Keratinocyte (primary cell): ENCODE results near the gene IRX5. TPM values are rescaled to one million over a fixed set of nuclear protein-coding genes. Genes with fewer than 3 reads are reported as not detected.

Experiments used
- DNase-seq: peaks from one replicate; pipeline ENCODE4 v3.0.0-alpha.2; 2011; ENCODE audit warnings: low read depth, missing footprints, low spot score
- FAIRE-seq: peaks from 2 replicates; lab custom pipeline; 2011; peaks lifted over from hg19 to GRCh38; lab: Jason Lieb, UNC
- H2AFZ ChIP-seq: 2 replicates; pipeline ENCODE4 v1.6.0; 2012; ENCODE audit warnings: low read length, control low read depth, inconsistent platforms; ENCODE audit not compliant: control insufficient read depth
- H3K27ac ChIP-seq: 2 replicates; pipeline ENCODE4 v1.5.1; 2011; ENCODE audit warnings: low read length; ENCODE audit not compliant: control insufficient read depth, insufficient read depth
- H3K27me3 ChIP-seq: 3 replicates; pipeline ENCODE4 v1.6.0; 2011; ENCODE audit warnings: low read length; ENCODE audit not compliant: control insufficient read depth, insufficient read depth; ENCODE audit errors: extremely low read depth
- H3K36me3 ChIP-seq, 2 experiments: 2 replicates in 1 of 2; 3 replicates in 1 of 2; pipeline ENCODE4 v1.5.1; 2011; ENCODE audit warnings: low read length in 2 of 2, mild to moderate bottlenecking in 1 of 2; ENCODE audit not compliant: control insufficient read depth in 2 of 2, insufficient read depth in 2 of 2; ENCODE audit errors: extremely low read depth in 1 of 2
- H3K4me1 ChIP-seq: 3 replicates; pipeline ENCODE4 v1.5.1; 2011; ENCODE audit warnings: low read length; ENCODE audit not compliant: control insufficient read depth, insufficient read depth; ENCODE audit errors: extremely low read depth
- H3K4me2 ChIP-seq: 3 replicates; pipeline ENCODE4 v1.6.0; 2011; ENCODE audit warnings: low read depth, low read length; ENCODE audit not compliant: control insufficient read depth, insufficient read depth; ENCODE audit errors: extremely low read depth
- H3K4me3 ChIP-seq, 3 experiments: fragments of 200-600 bp in 1 of 3; sonication (generic) in 1 of 3; 2 replicates in 2 of 3; 3 replicates in 1 of 3; pipeline ENCODE4 v1.5.1; 2011 to 2016; ENCODE audit warnings: low read length in 3 of 3, mild to moderate bottlenecking in 3 of 3, control low read depth in 2 of 3, inconsistent platforms in 1 of 3, low read depth in 1 of 3, mixed read lengths in 1 of 3, mixed run types in 1 of 3, moderate library complexity in 1 of 3; ENCODE audit not compliant: control insufficient read depth in 2 of 3, insufficient read depth in 2 of 3; ENCODE audit errors: extremely low read depth in 1 of 3
- H3K79me2 ChIP-seq: 2 replicates; pipeline ENCODE4 v1.6.0; 2012; ENCODE audit warnings: low read length; ENCODE audit not compliant: control insufficient read depth, insufficient read depth
- H3K9ac ChIP-seq: 3 replicates; pipeline ENCODE4 v1.6.0; 2011; ENCODE audit warnings: low read length; ENCODE audit not compliant: control insufficient read depth, insufficient read depth; ENCODE audit errors: extremely low read depth
- H3K9me1 ChIP-seq: 3 replicates; pipeline ENCODE4 v1.6.0; 2011; ENCODE audit warnings: low read length; ENCODE audit not compliant: control insufficient read depth, insufficient read depth; ENCODE audit errors: extremely low read depth
- H3K9me3 ChIP-seq: 2 replicates; pipeline ENCODE4 v1.5.1; 2012; ENCODE audit warnings: low read depth, low read length; ENCODE audit not compliant: control insufficient read depth
- H4K20me1 ChIP-seq: 3 replicates; pipeline ENCODE4 v1.6.0; 2011; ENCODE audit warnings: low read length; ENCODE audit not compliant: control insufficient read depth, insufficient read depth; ENCODE audit errors: extremely low read depth
- CTCF ChIP-seq, 3 experiments: IDR thresholded peaks in 1 of 3; conservative IDR thresholded peaks in 1 of 3; optimal IDR thresholded peaks in 1 of 3; 2 replicates in 2 of 3; 3 replicates in 1 of 3; pipeline versions ENCODE3 to v1.5.1; 2011; ENCODE audit warnings: low read length in 3 of 3, mild to moderate bottlenecking in 3 of 3, moderate library complexity in 2 of 3, control low read depth in 1 of 3, inconsistent platforms in 1 of 3; ENCODE audit not compliant: insufficient read depth in 2 of 3; ENCODE audit errors: extremely low read depth in 1 of 3
- EZH2 ChIP-seq: IDR thresholded peaks from one replicate; pipeline ENCODE4 v1.6.1; 2012; ENCODE audit warnings: inconsistent platforms, mild to moderate bottlenecking, low read length, moderate library complexity
- dilution Hi-C: fragments of 300-500 bp; cut with MboI; formaldehyde crosslinking; loops from one replicate; pipeline ENCODE4 v1.7.0; 2020; ENCODE audit warnings: low sequenced_read_pairs; ENCODE audit not compliant: extremely low pct_ligation_motif_present
- polyA plus RNA-seq, 5 experiments: library from polyadenylated mRNA; depleted of rRNA in 3 of 5; stranded (reverse) in 3 of 5; stranded (forward) in 1 of 5; unstranded in 1 of 5; fragments of >200 nt; gene quantifications; 1 replicate in 1 of 5; 2 replicates in 3 of 5; 3 replicates in 1 of 5; pipeline versions ENCODE4 v1.2.1 to v1.2.3, GENCODE V29; 2011 to 2012; ENCODE audit warnings: missing spikeins in 2 of 5, low read depth in 1 of 5, low replicate concordance in 1 of 5

The IRX5 gene
- polyA plus RNA-seq, 1 donor (not counting 4 experiments of a cell fraction or from before 2014, with no cell fraction given): 2.6 TPM

GRCh38 chr16:54957403-54958166, 26.9 kb downstream of the IRX5 start:
- dilution Hi-C loops: no loop called here
- no peak overlapping the region for H3K4me3 ChIP-seq

DNA sequence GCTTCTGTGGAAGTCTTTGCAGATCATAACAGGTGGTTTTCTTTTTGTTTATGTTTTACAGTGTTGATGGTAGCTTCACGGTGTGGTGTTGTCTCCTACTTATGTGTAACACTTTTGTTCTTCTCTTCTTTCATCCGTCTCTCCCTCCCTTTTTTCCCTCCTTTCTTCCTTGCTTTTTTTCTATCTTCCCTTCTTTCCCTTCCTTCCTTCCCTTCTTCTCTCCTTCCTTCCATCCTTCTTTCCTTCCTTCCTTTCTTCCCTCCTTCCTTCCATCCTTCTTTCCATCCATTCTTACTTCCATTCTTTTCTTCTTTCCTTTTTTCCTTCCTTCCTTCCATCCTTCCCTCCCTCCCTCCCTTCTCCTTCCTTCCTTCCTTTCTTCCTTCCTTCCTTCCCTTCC, 31.4 kb downstream of the IRX5 start:
- H3K4me1 ChIP-seq: no peaks in the 10 kb centered on the region
- H3K27ac ChIP-seq: no peak overlapping the region
- H3K27me3 ChIP-seq: no peaks in the 10 kb centered on the region
- TF ChIP-seq CTCF (optimal IDR thresholded peaks at IDR 0.05 in 1 of 3, IDR thresholded peaks at IDR 0.05 in 1 of 3, conservative IDR thresholded peaks at IDR 0.05 in 1 of 3; ENCODE audit: extremely low read depth in 1 of 3, insufficient read depth in 2 of 3, low read length in 3 of 3) (no peak), EZH2 (no peak)
- no peak overlapping the region for H2AFZ ChIP-seq
- H3K4me3 ChIP-seq: no peak overlapping the region
- H3K4me2 ChIP-seq: no peak overlapping the region
- no peaks in the 10 kb centered on the region for H3K36me3 ChIP-seq
- DNase-seq: no peak
- H3K9me3 ChIP-seq: no peaks in the 10 kb centered on the region
- dilution Hi-C loops: no loop called here
- H3K9ac ChIP-seq: no peak overlapping the region
- H3K9me1 ChIP-seq: no peaks in the 10 kb centered on the region
- no peak for FAIRE-seq
- H4K20me1 ChIP-seq: no peaks in the 10 kb centered on the region
- no peaks in the 10 kb centered on the region for H3K79me2 ChIP-seq

More at GRCh38 chr16:54957403-54958166, 26.9 kb downstream of the IRX5 start:
- Histone ChIP-seq H3K36me3 (no peaks in the 10 kb centered on the region), H3K4me2 (no peak overlapping the region), H3K9ac (no peak overlapping the region), H3K9me3 (no peaks in the 10 kb centered on the region), H3K27ac (no peak overlapping the region), H4K20me1 (no peaks in the 10 kb centered on the region), H3K9me1 (no peaks in the 10 kb centered on the region), H3K4me1 (no peaks in the 10 kb centered on the region), H3K79me2 (no peaks in the 10 kb centered on the region), H3K27me3 (no peaks in the 10 kb centered on the region), H2AFZ (no peak overlapping the region)
- FAIRE-seq (peak; percentile 29), DNase-seq (no peak)
- peak; percentile 61 to 74 (median 70) for TF ChIP-seq CTCF (optimal IDR thresholded peaks at IDR 0.05 in 1 of 3, IDR thresholded peaks at IDR 0.05 in 1 of 3, conservative IDR thresholded peaks at IDR 0.05 in 1 of 3; ENCODE audit: extremely low read depth in 1 of 3, insufficient read depth in 2 of 3, low read length in 3 of 3)
- no peak for TF ChIP-seq EZH2
